Colonic mucosa (tissue), 4 donors: Measurements from ENCODE around the gene ELF5. TPM values are rescaled to one million over a fixed set of nuclear protein-coding genes. Genes with fewer than 3 reads are reported as not detected.

Experiments
- DNase-seq: peaks from one replicate; pipeline ENCODE4 v3.0.0-alpha.2; 2020
- H3K27ac ChIP-seq: fragments of 200-600 bp; one replicate; pipeline ENCODE4 v1.8.0; 2021
- H3K27me3 ChIP-seq: fragments of 200-600 bp; one replicate; pipeline ENCODE4 v1.8.0; 2021
- H3K36me3 ChIP-seq: fragments of 200-600 bp; one replicate; pipeline ENCODE4 v1.8.0; 2021
- H3K4me1 ChIP-seq: fragments of 200-600 bp; one replicate; pipeline ENCODE4 v1.8.0; 2021; ENCODE audit warnings: mild to moderate bottlenecking
- H3K4me3 ChIP-seq: fragments of 200-600 bp; one replicate; pipeline ENCODE4 v1.8.0; 2021
- H3K9ac ChIP-seq, 2 donors: one replicate each; pipeline ENCODE4 v1.7.0; 2013; ENCODE audit warnings: control low read depth in 2 of 2, low read depth in 2 of 2, low read length in 2 of 2
- H3K9me3 ChIP-seq: fragments of 200-600 bp; one replicate; pipeline ENCODE4 v1.8.0; 2021
- CTCF ChIP-seq: fragments of 200-600 bp; IDR thresholded peaks from one replicate; pipeline ENCODE4 v1.8.0; 2022; ENCODE audit warnings: antibody characterized with exemption, mild to moderate bottlenecking
- intact Hi-C: fragments of 100-400 bp; cut with DNase I; formaldehyde crosslinking; loops from one replicate; pipeline ENCODE4 v1.14.1; 2022
- total RNA-seq, 2 donors: library from RNA; stranded (reverse); fragmentation: NEBNext Ultra II Directional in 1 of 2; extraction: Animal tissue kit (Norgen Biotek cat#: 25700) in 1 of 2; gene quantifications; one replicate each; pipeline ENCODE4 v1.2.1, GENCODE V29; 2021
- donor health status: healthy.
- donor health status: DM: no; HTN: no; CAD: no.
- donor health status: DM: no; HTN: no; CAD: no.

ELF5 gene
- total RNA-seq, 2 donors from 2014 or later, result not detected

GRCh38 chr11:34466802-34467488, 46.6 kb downstream of the ELF5 start:
- no peak for DNase-seq
- Histone ChIP-seq H3K36me3 (no peaks in the 10 kb centered on the region), H3K9me3 (no peaks in the 10 kb centered on the region), H3K4me1 (no peaks in the 10 kb centered on the region), H3K4me3 (no peak overlapping the region), H3K27me3 (no peaks in the 10 kb centered on the region), H3K27ac (no peak overlapping the region), H3K9ac (no peak overlapping the region)
- intact Hi-C loops, result loop anchor here (10.0 kb wide), 1 partner anchor 102 kb away; no protein-coding TSS in a partner anchor
- TF ChIP-seq CTCF, result no peak

GRCh38 chr11:34464591-34465051, 49.0 kb downstream of the ELF5 start:
- Histone ChIP-seq H3K36me3 (no peaks in the 10 kb centered on the region), H3K9me3 (no peaks in the 10 kb centered on the region), H3K27ac (no peak overlapping the region), H3K4me3 (no peak overlapping the region), H3K27me3 (no peaks in the 10 kb centered on the region), H3K4me1 (no peaks in the 10 kb centered on the region), H3K9ac (no peak overlapping the region)
- no peak for TF ChIP-seq CTCF
- intact Hi-C loops, result loop anchor here (10.0 kb wide), 1 partner anchor 100 kb away; no protein-coding TSS in a partner anchor
- no peak for DNase-seq

- intact Hi-C loops, result loop anchor here (10.0 kb wide), 1 partner anchor 96 kb away; no protein-coding TSS in a partner anchor
- no peak for DNase-seq
These were observed 52.4 kb downstream of the ELF5 start for GRCh38 chr11:34461215-34461614.

GRCh38 chr11:34460278-34460677, 53.3 kb downstream of the ELF5 start:
- H3K4me1 ChIP-seq, result no peaks in the 10 kb centered on the region
- H3K9ac ChIP-seq, result no peak overlapping the region
- no peak for DNase-seq
- H3K27ac ChIP-seq, result no peak overlapping the region
- no peak overlapping the region for H3K4me3 ChIP-seq
- H3K9me3 ChIP-seq, result no peaks in the 10 kb centered on the region
- TF ChIP-seq CTCF, result no peak
- no peaks in the 10 kb centered on the region for H3K27me3 ChIP-seq
- H3K36me3 ChIP-seq, result no peaks in the 10 kb centered on the region
- intact Hi-C loops, result loop anchor here (10.0 kb wide), 1 partner anchor 95 kb away; no protein-coding TSS in a partner anchor

More at GRCh38 chr11:34461215-34461614, 52.4 kb downstream of the ELF5 start:
- Histone ChIP-seq H3K4me1 (no peaks in the 10 kb centered on the region), H3K27me3 (no peaks in the 10 kb centered on the region), H3K36me3 (no peaks in the 10 kb centered on the region), H3K4me3 (no peak overlapping the region), H3K9ac (no peak overlapping the region), H3K27ac (no peak overlapping the region), H3K9me3 (no peaks in the 10 kb centered on the region)
- no peak for TF ChIP-seq CTCF

- DNase-seq, result no peak
- intact Hi-C loops, result loop anchor here (10.0 kb wide), 2 partner anchors 95 to 345 kb away; no protein-coding TSS in a partner anchor
- H3K27ac ChIP-seq, result no peak overlapping the region
- H3K4me1 ChIP-seq, result no peaks in the 10 kb centered on the region
- H3K4me3 ChIP-seq, result no peak overlapping the region
- no peaks in the 10 kb centered on the region for H3K9me3 ChIP-seq
- H3K27me3 ChIP-seq, result no peaks in the 10 kb centered on the region
- TF ChIP-seq CTCF, result no peak
- H3K9ac ChIP-seq, result no peak overlapping the region
- H3K36me3 ChIP-seq, result no peaks in the 10 kb centered on the region
These were observed 54.0 kb downstream of the ELF5 start for GRCh38 chr11:34459507-34460162.
